OCI-LY3 (cell line): ENCODE data around the gene ELMO2.

Source experiments
- CTCF ChIP-seq: fragments of 200-600, 300-600 bp; sonication (generic); IDR thresholded peaks from 2 replicates; pipeline ENCODE4 v1.5.1; 2014; ENCODE audit warnings: antibody characterized with exemption, low read length, low read depth
- EZH2phosphoT487 ChIP-seq: fragments of 200-600 bp; shearing (Covaris generic); IDR thresholded peaks from 2 replicates; pipeline ENCODE4 v1.6.1; 2018; ENCODE audit warnings: antibody characterized with exemption, mixed run types, low read depth

- TF ChIP-seq CTCF = no peak
- TF ChIP-seq EZH2phosphoT487 = no peak
Observed at GRCh38 chr20:46361381-46361780, 45.0 kb downstream of the ELMO2 start.
